Activated naive CD4-positive, alpha-beta T cell treated with anti-CD3 and anti-CD28 coated beads, Interleukin-2, amount 10 ng/mL, durations not matched to agents 7 days and 5 days (primary cell): ENCODE measurements around the gene HBP1.
"Not testable (repeated sequence)": the region's sequence is repeated elsewhere in the genome, so short reads cannot be mapped to it uniquely, and the experiment has no call there.

Experiments
- CTCF ChIA-PET: fragments of 350-600 bp; sonication (Branson Sonifier 250); formaldehyde crosslinking; loops from one replicate; lab custom pipeline; 2021; ENCODE audit warnings: antibody characterized with exemption; lab: Charles Lee
- DNase-seq: peaks from one replicate; pipeline ENCODE4 v3.0.0-alpha.2; 2020
- H3K27ac Mint-ChIP-seq: one replicate; pipeline ENCODE4 v1.8.0; 2021; ENCODE audit warnings: mild to moderate bottlenecking, moderate library complexity, mixed read lengths
- H3K27me3 Mint-ChIP-seq: one replicate; pipeline ENCODE4 v1.8.0; 2021; ENCODE audit warnings: mild to moderate bottlenecking, mixed read lengths
- H3K36me3 Mint-ChIP-seq: one replicate; pipeline ENCODE4 v1.8.0; 2021; ENCODE audit warnings: mixed read lengths
- H3K4me1 Mint-ChIP-seq: one replicate; pipeline ENCODE4 v1.8.0; 2021; ENCODE audit warnings: mixed read lengths
- H3K4me3 Mint-ChIP-seq: one replicate; pipeline ENCODE4 v1.8.0; 2021; ENCODE audit warnings: mild to moderate bottlenecking, moderate library complexity, mixed read lengths
- H3K9me3 Mint-ChIP-seq: one replicate; pipeline ENCODE4 v1.8.0; 2021; ENCODE audit warnings: mixed read lengths

HBP1 gene

DNA sequence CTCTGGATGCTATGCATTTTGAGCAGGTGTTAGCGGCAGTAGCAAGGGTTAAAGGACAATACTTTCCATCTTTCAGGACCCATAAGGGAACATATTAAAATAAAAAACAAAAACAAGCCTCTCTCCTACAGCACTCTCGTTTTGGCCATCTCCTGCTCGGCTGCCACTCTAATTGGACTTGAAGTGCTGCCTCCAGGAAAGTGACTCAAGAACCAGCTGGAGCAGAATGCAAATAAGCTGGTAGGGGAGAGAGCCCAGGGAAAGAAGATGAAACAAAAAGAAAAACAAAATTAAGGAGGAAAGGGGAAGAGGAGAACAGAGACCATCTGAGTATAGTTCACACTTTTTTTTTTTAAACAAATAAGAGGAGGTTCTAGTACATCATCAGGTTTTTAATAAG lies 65.6 kb downstream of the HBP1 start:
- Mint-ChIP-seq H3K27ac (no peak overlapping the region), H3K27me3 (no peaks in the 10 kb centered on the region), H3K9me3 (no peaks in the 10 kb centered on the region), H3K36me3 (peaks cover 3% of the 10 kb centered on the region), H3K4me3 (no peak overlapping the region), H3K4me1 (no peaks in the 10 kb centered on the region)
- CTCF ChIA-PET, result no interaction called here
- no peak for DNase-seq

DNA sequence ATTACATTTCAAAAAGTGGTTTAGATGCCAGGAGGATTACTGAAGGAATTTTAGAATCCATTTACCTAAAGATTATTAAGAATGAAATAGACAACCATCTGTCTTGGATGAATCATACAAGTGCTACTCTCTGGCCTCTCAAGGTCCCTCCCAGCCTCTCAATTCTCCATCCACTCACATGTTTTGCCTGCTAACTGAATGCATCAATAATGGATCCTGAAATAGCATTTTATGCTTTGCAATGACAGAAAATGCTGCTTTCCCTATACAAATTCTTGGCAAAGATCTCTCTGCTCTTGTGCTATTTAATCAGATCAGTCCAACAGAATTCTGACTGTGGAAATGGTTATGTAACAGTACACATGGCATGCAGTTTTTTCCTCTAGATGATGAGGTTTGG lies 68.1 kb downstream of the HBP1 start:
- Mint-ChIP-seq H3K4me3 (no peak overlapping the region), H3K9me3 (no peaks in the 10 kb centered on the region), H3K27me3 (no peaks in the 10 kb centered on the region), H3K4me1 (no peaks in the 10 kb centered on the region), H3K36me3 (peaks cover 5% of the 10 kb centered on the region), H3K27ac (no peak overlapping the region)
- no peak for DNase-seq
- CTCF ChIA-PET, result no interaction called here

DNA sequence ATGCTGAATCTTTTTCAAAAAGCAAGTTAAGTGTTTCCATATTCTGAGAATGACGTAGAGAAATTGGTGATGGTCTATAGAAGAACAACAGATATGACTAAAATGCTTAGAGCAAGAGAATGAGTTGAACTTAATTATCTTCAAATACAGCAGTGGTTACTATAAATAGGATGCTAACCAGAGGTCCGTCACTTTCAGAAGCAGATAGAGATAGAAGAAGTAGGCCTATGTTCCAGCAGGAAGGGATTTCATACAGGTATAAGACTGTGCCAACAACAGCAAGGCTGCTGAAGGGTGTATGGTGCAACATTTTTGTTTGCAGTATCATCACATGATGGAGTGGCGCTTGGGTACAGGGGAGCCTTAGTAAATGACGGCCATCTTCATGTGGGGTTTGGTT lies 68.6 kb downstream of the HBP1 start:
- Mint-ChIP-seq H3K36me3 (peaks cover 8% of the 10 kb centered on the region), H3K27me3 (no peaks in the 10 kb centered on the region), H3K27ac (no peak overlapping the region), H3K4me1 (no peaks in the 10 kb centered on the region), H3K4me3 (no peak overlapping the region), H3K9me3 (no peaks in the 10 kb centered on the region)
- CTCF ChIA-PET, result no interaction called here
- no peak for DNase-seq

DNA sequence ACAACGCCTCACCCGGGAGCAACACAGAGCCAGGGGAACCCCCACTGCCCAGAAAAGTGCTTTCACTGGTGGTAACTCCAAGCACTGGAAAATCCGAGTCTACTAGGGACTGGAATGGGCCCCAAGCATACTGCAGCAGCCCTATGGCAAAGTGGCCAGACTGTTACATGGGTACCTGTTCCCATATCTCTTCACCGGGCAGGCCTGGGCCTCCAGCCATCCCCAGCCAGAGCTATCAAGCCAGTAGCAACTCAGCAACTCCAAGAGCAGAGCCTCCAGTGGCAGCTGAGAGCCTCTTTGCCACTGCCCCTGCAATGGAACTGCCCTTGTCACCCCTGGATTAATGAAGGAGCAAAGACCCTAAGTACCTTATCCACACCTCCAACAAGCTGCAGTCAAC lies 73.5 kb downstream of the HBP1 start:
- no peak overlapping the region for H3K4me3 Mint-ChIP-seq
- DNase-seq, result no peak
- H3K4me1 Mint-ChIP-seq, result no peaks in the 10 kb centered on the region
- H3K36me3 Mint-ChIP-seq, result peaks cover 40% of the 10 kb centered on the region
- H3K27me3 Mint-ChIP-seq, result no peaks in the 10 kb centered on the region
- no peak overlapping the region for H3K27ac Mint-ChIP-seq
- peaks cover 6% of the 10 kb centered on the region for H3K9me3 Mint-ChIP-seq
- CTCF ChIA-PET, result no interaction called here

DNA sequence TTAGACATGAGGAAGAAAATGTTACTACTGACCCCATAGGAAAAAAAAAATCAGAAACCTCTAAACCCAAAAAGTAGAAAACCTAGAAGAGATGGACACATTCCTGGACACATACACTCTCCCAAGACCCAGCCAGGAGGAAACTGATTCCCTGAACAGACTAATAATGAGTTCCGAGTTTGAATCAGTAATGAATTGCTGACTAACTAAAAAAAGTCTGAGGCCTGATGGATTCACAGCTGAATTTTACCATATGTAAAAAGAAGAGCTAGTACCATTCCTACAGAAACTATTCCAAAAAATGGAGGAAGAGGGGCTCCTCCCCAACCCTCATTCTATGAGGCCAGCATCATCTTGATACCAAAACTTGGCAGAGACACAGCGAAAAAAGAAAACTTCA lies 75.8 kb downstream of the HBP1 start:
- Mint-ChIP-seq H3K4me3 (no peak overlapping the region), H3K4me1 (no peaks in the 10 kb centered on the region), H3K36me3 (peaks cover 44% of the 10 kb centered on the region), H3K27ac (no peak overlapping the region), H3K27me3 (no peaks in the 10 kb centered on the region), H3K9me3 (peaks cover 6% of the 10 kb centered on the region)
- DNase-seq, result no peak
- CTCF ChIA-PET, result no interaction called here

DNA sequence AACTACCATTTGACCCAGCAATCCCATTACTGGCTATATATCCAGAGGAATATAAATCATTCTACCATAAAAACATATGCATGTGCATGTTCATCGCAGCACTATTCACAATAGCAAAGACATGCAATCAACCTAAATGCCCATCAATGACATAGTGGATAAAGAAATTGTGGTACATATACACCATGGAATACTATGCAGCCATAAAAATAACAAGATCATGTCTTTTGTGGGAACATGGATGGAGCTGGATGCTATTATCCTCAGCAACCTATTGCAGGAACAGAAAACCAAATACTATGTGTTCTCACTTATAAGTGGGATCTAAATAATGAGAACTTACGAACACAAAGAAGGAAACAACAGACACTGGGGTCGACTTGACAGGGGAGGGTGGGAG lies 78.0 kb downstream of the HBP1 start:
- H3K9me3 Mint-ChIP-seq, DNase-seq, H3K4me1 Mint-ChIP-seq, H3K27ac Mint-ChIP-seq, CTCF ChIA-PET, H3K4me3 Mint-ChIP-seq, H3K27me3 Mint-ChIP-seq: not testable (repeated sequence)
- peaks cover 43% of the 10 kb centered on the region for H3K36me3 Mint-ChIP-seq

DNA sequence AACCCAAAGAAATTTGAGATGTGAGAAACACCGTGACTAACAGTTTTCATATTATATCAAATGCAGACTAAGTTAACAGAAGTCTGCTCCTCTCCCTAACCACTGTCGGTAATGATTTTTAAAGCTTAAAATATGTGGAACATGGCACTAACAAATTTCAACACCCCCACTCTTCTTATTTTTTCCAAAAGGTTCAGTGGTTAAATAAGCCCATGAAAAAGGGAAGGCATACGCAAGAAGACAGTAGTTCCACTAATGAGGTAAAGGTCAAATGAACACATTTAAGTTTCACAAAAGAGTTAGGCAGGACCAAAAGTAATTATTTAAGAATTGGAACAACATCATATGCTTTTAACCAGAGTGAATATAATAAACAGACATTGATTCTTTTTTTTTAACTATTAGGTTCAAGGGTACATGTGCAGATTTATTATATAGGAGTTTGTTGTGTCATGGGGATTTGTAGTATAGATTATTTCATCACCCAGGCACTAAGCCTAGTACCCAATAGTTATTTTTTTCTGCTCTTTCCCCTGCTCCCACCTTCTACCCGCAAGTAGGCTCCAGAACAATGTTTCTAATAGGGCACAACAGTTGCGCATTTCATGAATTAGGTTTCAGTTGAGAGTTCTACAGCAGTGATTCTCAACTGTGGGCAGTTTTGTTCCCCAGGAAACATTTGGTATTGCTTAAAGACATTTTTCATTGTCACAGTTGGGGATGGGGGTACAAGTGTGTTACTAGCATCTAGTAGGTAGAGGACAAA lies 79.9 kb downstream of the HBP1 start:
- CTCF ChIA-PET, result interaction anchor here (0.7 kb wide), 1 partner anchor 245 kb away, joined by 3 read pairs; no protein-coding TSS in a partner anchor
- Mint-ChIP-seq H3K9me3 (peaks cover 3% of the 10 kb centered on the region), H3K4me3 (no peak overlapping the region), H3K4me1 (no peaks in the 10 kb centered on the region), H3K27me3 (no peaks in the 10 kb centered on the region), H3K36me3 (peaks cover 34% of the 10 kb centered on the region), H3K27ac (no peak overlapping the region)
- no peak for DNase-seq

DNA sequence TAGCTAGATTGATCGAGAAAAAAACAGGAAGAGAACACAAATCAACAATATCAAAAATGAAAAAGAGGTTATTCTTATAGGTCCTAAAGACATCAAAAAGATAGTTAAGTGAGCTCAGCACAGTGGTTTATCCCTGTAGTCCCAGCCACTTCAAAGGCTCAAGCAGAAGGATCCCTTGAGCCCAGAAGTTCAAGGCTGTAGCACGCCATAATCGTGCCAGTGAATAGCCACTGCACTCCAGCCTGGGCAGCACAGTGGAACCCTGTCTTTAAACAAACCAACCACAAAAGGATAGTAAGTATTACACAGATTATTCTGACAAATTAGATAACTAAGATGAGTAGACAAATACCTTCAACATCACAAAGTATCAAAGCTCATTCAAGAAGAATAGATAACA lies 83.2 kb downstream of the HBP1 start:
- no peak overlapping the region for H3K4me3 Mint-ChIP-seq
- H3K27ac Mint-ChIP-seq, result no peak overlapping the region
- no peaks in the 10 kb centered on the region for H3K27me3 Mint-ChIP-seq
- no peaks in the 10 kb centered on the region for H3K4me1 Mint-ChIP-seq
- CTCF ChIA-PET, result no interaction called here
- DNase-seq, result no peak
- peaks cover 10% of the 10 kb centered on the region for H3K36me3 Mint-ChIP-seq
- H3K9me3 Mint-ChIP-seq, result no peaks in the 10 kb centered on the region
